ENCODE results near the gene KDSR.

KDSR gene

GRCh38 chr18:63290821-63291200 is 76.2 kb downstream of the KDSR start:
- H3K4me3 ChIP-seq (ENCODE audit: low read depth, low read length) = no peak overlapping the region
- no peak for DNase-seq (ENCODE audit: low read depth)

DNA sequence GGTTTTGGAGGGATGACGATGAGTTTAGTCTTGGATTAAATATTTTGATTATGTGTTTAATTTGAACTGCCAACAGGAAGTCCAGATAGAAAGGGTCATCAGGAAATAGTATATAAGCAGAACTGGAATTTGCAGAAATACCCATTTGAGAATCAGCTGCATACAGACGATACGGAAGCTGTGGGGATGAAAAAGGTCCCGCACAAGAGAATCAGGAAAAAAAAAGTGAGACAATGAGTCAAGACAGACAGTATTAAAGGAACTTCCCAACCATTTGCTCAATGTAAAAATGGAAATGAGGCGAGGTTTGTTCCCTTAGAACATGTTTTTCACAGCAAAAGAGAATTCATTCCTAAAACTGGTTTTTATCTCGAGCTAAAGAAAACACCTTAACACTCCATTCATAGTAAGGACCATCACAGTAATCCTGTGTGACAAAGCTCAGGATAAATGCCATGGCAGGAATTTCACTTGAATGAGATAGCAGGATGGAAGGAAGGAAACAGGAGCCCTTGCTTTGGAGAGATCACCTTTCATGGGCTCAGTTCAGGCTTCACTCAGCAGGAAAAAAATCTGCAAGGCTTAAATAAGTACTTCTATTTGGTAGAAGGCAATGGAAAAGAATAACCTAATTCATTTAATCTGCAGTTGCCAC is 76.7 kb downstream of the KDSR start:
- no peak overlapping the region for H3K4me3 ChIP-seq (ENCODE audit: low read depth, low read length)

DNA sequence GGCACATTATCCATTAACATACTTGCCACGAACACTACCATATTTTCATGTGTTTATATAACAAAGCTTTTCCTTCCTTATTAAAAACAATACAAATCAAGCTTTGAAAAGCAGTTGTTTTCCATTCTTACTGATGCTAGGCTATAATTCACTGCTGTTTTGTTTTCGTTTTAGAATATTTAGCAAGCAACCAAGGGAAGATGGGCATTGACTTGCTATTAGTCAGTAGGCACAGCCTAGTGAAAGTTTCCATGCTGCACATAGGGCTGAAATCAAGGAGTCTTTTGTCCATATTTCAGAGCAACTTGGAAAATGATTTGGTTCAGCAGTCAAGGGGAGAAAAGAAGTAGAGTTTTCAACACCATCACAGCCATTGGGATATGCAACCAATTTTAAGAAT is 78.7 kb downstream of the KDSR start:
- no peak overlapping the region for H3K4me3 ChIP-seq (ENCODE audit: low read depth, low read length)
- no peak for DNase-seq (ENCODE audit: low read depth)

More for the DNA sequence above, 76.7 kb downstream of the KDSR start:
- no peak for DNase-seq (ENCODE audit: low read depth)

DNA sequence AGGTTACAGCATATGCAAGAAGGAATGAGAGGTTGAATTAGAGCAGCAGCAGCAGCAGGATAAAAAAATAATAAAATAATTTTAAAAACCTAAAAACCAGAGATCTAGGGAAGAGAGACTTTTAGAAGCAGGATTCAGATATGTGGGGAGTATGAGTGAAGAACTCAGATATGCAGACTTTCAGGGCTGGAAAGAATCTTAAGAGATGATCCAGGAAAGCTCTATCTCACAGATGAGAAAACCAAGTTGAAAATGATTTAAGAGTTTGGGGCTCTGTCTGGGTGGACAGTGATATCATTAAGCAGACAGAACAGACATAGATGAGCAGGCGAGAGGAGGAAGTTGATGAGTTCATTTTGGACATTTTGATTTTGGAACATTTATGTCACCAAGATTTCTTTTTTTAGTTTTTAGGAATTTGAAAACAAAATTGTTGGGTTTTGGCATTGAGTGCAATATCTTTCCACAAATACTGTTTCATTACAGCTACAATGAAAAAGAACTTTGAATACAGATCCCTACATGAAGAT is 79.2 kb downstream of the KDSR start:
- DNase-seq (ENCODE audit: low read depth) = no peak
- H3K4me3 ChIP-seq (ENCODE audit: low read depth, low read length) = no peak overlapping the region

GRCh38 chr18:63286926-63287325 is 80.1 kb downstream of the KDSR start:
- DNase-seq (ENCODE audit: low read depth) = no peak

DNA sequence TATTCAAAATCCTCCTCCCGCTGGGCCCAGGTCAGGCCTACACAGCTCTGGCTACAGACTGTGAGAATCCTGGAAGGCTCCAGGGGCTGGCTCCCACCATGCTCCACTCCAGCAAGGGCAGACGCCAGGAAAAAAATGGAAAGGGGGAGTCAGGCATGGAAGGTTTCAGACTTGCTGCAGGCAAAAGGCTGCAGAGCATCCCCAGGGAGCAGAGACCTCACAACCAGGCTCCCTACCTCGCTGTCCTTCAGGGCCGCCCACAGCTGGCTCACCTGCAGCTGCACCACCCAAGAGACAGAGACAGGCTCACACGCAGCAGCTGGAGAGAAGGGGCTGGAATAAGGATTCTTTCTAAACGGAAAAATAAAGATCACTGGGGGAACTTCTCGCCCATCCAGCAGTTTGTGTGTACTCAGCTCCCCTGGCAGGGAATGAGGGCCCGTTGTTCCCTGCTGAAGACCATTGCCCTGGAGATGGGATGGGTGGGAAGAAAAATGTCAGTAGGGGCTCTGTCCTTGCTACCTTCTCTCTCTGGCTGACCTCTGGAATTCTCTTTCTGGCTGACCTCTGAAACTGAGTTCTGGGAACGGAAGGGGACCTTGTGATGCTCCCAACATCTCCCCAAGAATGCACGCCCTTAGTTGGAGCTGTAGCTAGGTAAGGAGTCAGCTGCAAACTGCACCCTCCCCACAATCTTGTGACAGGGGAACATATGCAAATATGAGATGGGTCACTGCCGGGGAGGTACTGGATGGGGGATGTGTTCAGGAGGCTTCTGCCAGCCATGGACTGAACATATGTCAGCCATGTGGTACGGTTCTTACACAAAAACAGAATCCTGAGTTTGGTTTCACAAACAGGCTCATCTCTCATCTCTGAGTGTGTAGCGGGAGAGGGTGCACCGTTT is 81.9 kb downstream of the KDSR start:
- H3K4me3 ChIP-seq (ENCODE audit: low read depth, low read length) = no peak overlapping the region
- DNase-seq (ENCODE audit: low read depth) = no peak

More at GRCh38 chr18:63286926-63287325, 80.1 kb downstream of the KDSR start:
- H3K4me3 ChIP-seq (ENCODE audit: low read depth, low read length) = no peak overlapping the region

GRCh38 chr18:63284173-63284799 is 82.7 kb downstream of the KDSR start:
- H3K4me3 ChIP-seq (ENCODE audit: low read depth, low read length) = no peak overlapping the region
- DNase-seq (ENCODE audit: low read depth) = no peak

- no peak overlapping the region for H3K4me3 ChIP-seq (ENCODE audit: low read depth, low read length)
- DNase-seq (ENCODE audit: low read depth) = no peak
These were observed 83.5 kb downstream of the KDSR start for GRCh38 chr18:63283305-63284094.

GRCh38 chr18:63282793-63283192 is 84.2 kb downstream of the KDSR start:
- no peak for DNase-seq (ENCODE audit: low read depth)
- no peak overlapping the region for H3K4me3 ChIP-seq (ENCODE audit: low read depth, low read length)
